HCT116 (cell line): Measurements from ENCODE around the gene CCDC63. TPM values are rescaled to one million over a fixed set of nuclear protein-coding genes. Genes with fewer than 3 reads are reported as not detected.
"Not testable (repeated sequence)": the region's sequence is repeated elsewhere in the genome, so short reads cannot be mapped to it uniquely, and the experiment has no call there.

Experiments
- ATAC-seq: fragments of 200-7000 bp; cut with Tn5 transposase; 2 replicates; pipeline ENCODE4 v1.9.1; 2020; ENCODE audit warnings: mild to moderate bottlenecking, moderate library complexity
- BruUV-seq: library from RNA; stranded (reverse); fragments of 400-500 nt; replicated peaks from 2 replicates; lab custom pipeline; 2021; lab: Mats Ljungman, UMichigan
- CTCF ChIA-PET: fragments of 300-600 bp; sonication (Branson Sonifier 250); formaldehyde crosslinking; loops from one replicate; lab custom pipeline; 2021; ENCODE audit warnings: antibody characterized with exemption; lab: Charles Lee
- POLR2A ChIA-PET: fragments of 300-600, 350-600 bp; sonication (Branson Sonifier 250); formaldehyde crosslinking; loops from one replicate; lab custom pipeline; 2021; ENCODE audit warnings: antibody characterized with exemption; lab: Charles Lee
- RAD21 ChIA-PET, 2 experiments: fragments of 300-600 bp; sonication (Branson Sonifier 250); formaldehyde crosslinking; loops; one replicate each; lab custom pipeline; 2023; ENCODE audit warnings: low total read pairs in 2 of 2; ENCODE audit not compliant: uncharacterized antibody in 2 of 2, unreplicated experiment in 2 of 2, low non-redundant PET in 1 of 2; lab: Charles Lee
- DNase-seq: peaks from one replicate; pipeline ENCODE4 v3.0.0-alpha.2; 2010; ENCODE audit warnings: low read depth, low spot score
- H2AFZ ChIP-seq: fragments of 200-600 bp; shearing (Covaris generic), sonication (generic); 2 replicates; pipeline ENCODE4 v1.6.1; 2017; ENCODE audit warnings: low read depth, mixed run types, mixed read lengths, antibody characterized with exemption, low read length; ENCODE audit not compliant: poor library complexity, severe bottlenecking
- H3K27ac ChIP-seq: 2 replicates; pipeline ENCODE4 v1.5.1; 2012; ENCODE audit warnings: low read depth, low read length
- H3K27me3 ChIP-seq: fragments of 200-600 bp; sonication (generic); 2 replicates; pipeline ENCODE4 v1.6.1; 2016; ENCODE audit warnings: mixed run types, low read length, mixed read lengths; ENCODE audit not compliant: insufficient read depth
- H3K36me3 ChIP-seq, 2 experiments: fragments of 200-500 bp in 1 of 2; fragments of 200-600 bp in 1 of 2; sonication (Bioruptor generic) in 1 of 2; sonication (generic) in 1 of 2; 2 replicates each; pipeline versions ENCODE4 v1.5.1 to v1.6.1; 2014 to 2016; ENCODE audit warnings: low read length in 2 of 2, inconsistent platforms in 1 of 2, mixed read lengths in 1 of 2, mixed run types in 1 of 2; ENCODE audit not compliant: insufficient read depth in 2 of 2, control insufficient read depth in 1 of 2
- H3K4me1 ChIP-seq, 2 experiments: fragments of 200-600 bp in 1 of 2; sonication (generic) in 1 of 2; 2 replicates each; pipeline versions ENCODE4 v1.5.1 to v1.6.1; 2012 to 2017; ENCODE audit warnings: low read length in 2 of 2, inconsistent platforms in 1 of 2, mild to moderate bottlenecking in 1 of 2, mixed read lengths in 1 of 2, mixed run types in 1 of 2, moderate library complexity in 1 of 2; ENCODE audit not compliant: insufficient read depth in 2 of 2, control insufficient read depth in 1 of 2
- H3K4me2 ChIP-seq: fragments of 200-600 bp; sonication (generic); 2 replicates; pipeline ENCODE4 v1.6.1; 2017; ENCODE audit warnings: mixed run types, low read length, mixed read lengths
- H3K4me3 ChIP-seq, 2 experiments: fragments of 200-600 bp in 1 of 2; sonication (generic) in 1 of 2; replicated peaks in 1 of 2; 2 replicates each; pipeline ENCODE4 v1.5.1; 2011 to 2016; ENCODE audit warnings: low read length in 2 of 2, control low read depth in 1 of 2, low read depth in 1 of 2, mild to moderate bottlenecking in 1 of 2, mixed read lengths in 1 of 2, mixed run types in 1 of 2
- H3K79me2 ChIP-seq: fragments of 200-600 bp; sonication (generic); 2 replicates; pipeline ENCODE4 v1.6.1; 2017; ENCODE audit warnings: mild to moderate bottlenecking, mixed run types, low read length, moderate library complexity, mixed read lengths; ENCODE audit not compliant: insufficient read depth
- H3K9ac ChIP-seq: fragments of 200-600 bp; sonication (generic); 2 replicates; pipeline ENCODE4 v1.6.1; 2016; ENCODE audit warnings: low read length, mixed read lengths
- H3K9me2 ChIP-seq: fragments of 200-600 bp; sonication (generic), shearing (Covaris generic); 2 replicates; pipeline ENCODE4 v1.6.1; 2017; ENCODE audit warnings: mixed run types, mild to moderate bottlenecking, moderate library complexity; ENCODE audit not compliant: insufficient read depth
- H3K9me3 ChIP-seq, 2 experiments: fragments of 200-500 bp in 1 of 2; fragments of 200-600 bp in 1 of 2; sonication (Bioruptor generic) in 1 of 2; sonication (generic) in 1 of 2; 2 replicates each; pipeline ENCODE4 v1.6.1; 2014 to 2017; ENCODE audit warnings: low read length in 2 of 2, mixed read lengths in 2 of 2, inconsistent platforms in 1 of 2, low read depth in 1 of 2, mild to moderate bottlenecking in 1 of 2, mixed run types in 1 of 2, moderate library complexity in 1 of 2; ENCODE audit not compliant: control insufficient read depth in 1 of 2, insufficient read depth in 1 of 2
- H4K20me1 ChIP-seq: fragments of 200-600 bp; sonication (generic), shearing (Covaris generic); 2 replicates; pipeline ENCODE4 v1.6.1; 2017; ENCODE audit warnings: mixed run types, mild to moderate bottlenecking, moderate library complexity; ENCODE audit not compliant: insufficient read depth
- EZH2 ChIP-seq: fragments of 200-600 bp; sonication (generic); IDR thresholded peaks from 2 replicates; pipeline ENCODE4 v1.6.1; 2017; ENCODE audit warnings: antibody characterized with exemption, mixed run types
- EZH2phosphoT487 ChIP-seq: fragments of 200-600 bp; IDR thresholded peaks from 2 replicates; pipeline ENCODE4 v1.6.1; 2018; ENCODE audit warnings: antibody characterized with exemption, borderline replicate concordance
- FOSL1 ChIP-seq: IDR thresholded peaks from 2 replicates; pipeline ENCODE4 v1.6.1; 2012; ENCODE audit warnings: low read depth
- JUND ChIP-seq: IDR thresholded peaks from 2 replicates; pipeline ENCODE4 v1.6.1; 2012
- POLR2A ChIP-seq: IDR thresholded peaks from 2 replicates; pipeline ENCODE4 v1.7.0; 2011; ENCODE audit warnings: borderline replicate concordance; ENCODE audit not compliant: insufficient read depth, insufficient read length; ENCODE audit errors: extremely low read depth
- SRF ChIP-seq: IDR thresholded peaks from 2 replicates; pipeline ENCODE4 v1.6.1; 2012; ENCODE audit warnings: low read depth
- TCF7L2 ChIP-seq: IDR thresholded peaks from 2 replicates; pipeline ENCODE4 v1.7.0; 2011; ENCODE audit warnings: borderline replicate concordance, inconsistent platforms; ENCODE audit not compliant: insufficient read depth, insufficient read length; ENCODE audit errors: extremely low read depth
- ZFX ChIP-seq: fragments of 450-650 bp; IDR thresholded peaks from 2 replicates; pipeline ENCODE4 v1.6.1; 2017
- ZNF274 ChIP-seq: fragments of 200-500 bp; sonication (Bioruptor generic); IDR thresholded peaks from 2 replicates; pipeline ENCODE4 v1.6.1; 2014; ENCODE audit warnings: mild to moderate bottlenecking, low read depth, low read length, inconsistent platforms
- intact Hi-C: fragments of 100-400 bp; cut with micrococcal nuclease; formaldehyde crosslinking; loops from 2 replicates; pipeline ENCODE4 v1.10.0; 2022
- total RNA-seq: library from RNA; stranded (reverse); gene quantifications from one replicate; pipeline ENCODE4 v1.2.1, GENCODE V29; 2021; ENCODE audit not compliant: unreplicated experiment
- TF ChIP-seq, protein P1 (sequence below): IDR thresholded peaks from 2 replicates; pipeline ENCODE4 v1.6.1; 2011; ENCODE audit warnings: mild to moderate bottlenecking, low read length, moderate library complexity; ENCODE audit not compliant: insufficient replicate concordance; ENCODE audit errors: extremely low read depth
- TF ChIP-seq, protein P2 (sequence below): IDR thresholded peaks from 2 replicates; pipeline ENCODE4 v1.6.1; 2012

CCDC63 gene
- total RNA-seq, 1 experiment from 2014 or later, result 0.47 TPM

GRCh38 chr12:110943373-110943772, 96.6 kb downstream of the CCDC63 start:
- CTCF ChIA-PET, result no interaction called here

DNA sequence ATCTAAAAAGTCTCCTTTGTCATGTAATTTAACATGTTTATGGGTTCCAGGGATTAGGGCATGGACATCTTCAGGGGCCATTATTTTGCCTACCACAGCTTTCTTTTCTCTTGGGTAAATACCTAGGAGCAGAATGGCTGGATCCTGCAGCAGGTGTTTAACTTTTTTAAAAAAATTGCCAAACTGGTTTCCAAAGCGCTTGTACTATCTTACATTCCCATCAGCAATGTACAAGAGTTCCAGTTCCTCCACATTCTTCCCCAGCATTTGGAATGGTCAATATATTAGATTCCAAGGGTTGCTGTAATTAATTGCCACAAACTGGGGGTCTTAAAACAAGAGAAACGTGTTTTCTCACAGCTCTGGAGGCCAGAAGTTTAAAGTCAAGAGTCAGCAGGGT, 101.3 kb downstream of the CCDC63 start:
- H3K9ac ChIP-seq, result no peak overlapping the region
- ChIA-PET RAD21 (no interaction called here), CTCF (no interaction called here), POLR2A (no interaction called here)
- TF ChIP-seq FOSL1 (no peak), EZH2 (no peak), ZNF274 (no peak), JUND (no peak)
- DNase-seq (no peak), ATAC-seq (no peak)
- H3K4me3 ChIP-seq, result no peak overlapping the region
- no peaks in the 10 kb centered on the region for H3K36me3 ChIP-seq
- no peaks in the 10 kb centered on the region for H3K4me1 ChIP-seq
- no peaks in the 10 kb centered on the region for H3K27me3 ChIP-seq
- BruUV-seq, result no TSS peak
- peaks cover 0 to 10% of the 10 kb centered on the region in 2 experiments; a peak in 1 of 4 replicates for H3K9me3 ChIP-seq
- H3K9me2 ChIP-seq, result no peaks in the 10 kb centered on the region
- no peaks in the 10 kb centered on the region for H3K79me2 ChIP-seq
- no peaks in the 10 kb centered on the region for H4K20me1 ChIP-seq
- H3K4me2 ChIP-seq, result no peak overlapping the region
- H3K27ac ChIP-seq, result no peak overlapping the region
- intact Hi-C loops, result no loop called here
- H2AFZ ChIP-seq, result no peak overlapping the region

More at GRCh38 chr12:110943373-110943772, 96.6 kb downstream of the CCDC63 start:
- no peaks in the 10 kb centered on the region for H3K4me1 ChIP-seq
- no peak overlapping the region for H3K4me3 ChIP-seq
- H3K9ac ChIP-seq, result no peak overlapping the region
- H4K20me1 ChIP-seq, result no peaks in the 10 kb centered on the region
- H3K36me3 ChIP-seq, result no peaks in the 10 kb centered on the region
- peaks cover 0 to 10% of the 10 kb centered on the region in 2 experiments; a peak in 1 of 4 replicates for H3K9me3 ChIP-seq
- ATAC-seq (no peak), DNase-seq (no peak)
- no TSS peak for BruUV-seq
- H2AFZ ChIP-seq, result no peak overlapping the region
- POLR2A ChIA-PET, result no interaction called here
- no peaks in the 10 kb centered on the region for H3K9me2 ChIP-seq
- H3K27ac ChIP-seq, result no peak overlapping the region
- no peak overlapping the region for H3K4me2 ChIP-seq
- no peaks in the 10 kb centered on the region for H3K79me2 ChIP-seq
- TF ChIP-seq, protein P1, sequence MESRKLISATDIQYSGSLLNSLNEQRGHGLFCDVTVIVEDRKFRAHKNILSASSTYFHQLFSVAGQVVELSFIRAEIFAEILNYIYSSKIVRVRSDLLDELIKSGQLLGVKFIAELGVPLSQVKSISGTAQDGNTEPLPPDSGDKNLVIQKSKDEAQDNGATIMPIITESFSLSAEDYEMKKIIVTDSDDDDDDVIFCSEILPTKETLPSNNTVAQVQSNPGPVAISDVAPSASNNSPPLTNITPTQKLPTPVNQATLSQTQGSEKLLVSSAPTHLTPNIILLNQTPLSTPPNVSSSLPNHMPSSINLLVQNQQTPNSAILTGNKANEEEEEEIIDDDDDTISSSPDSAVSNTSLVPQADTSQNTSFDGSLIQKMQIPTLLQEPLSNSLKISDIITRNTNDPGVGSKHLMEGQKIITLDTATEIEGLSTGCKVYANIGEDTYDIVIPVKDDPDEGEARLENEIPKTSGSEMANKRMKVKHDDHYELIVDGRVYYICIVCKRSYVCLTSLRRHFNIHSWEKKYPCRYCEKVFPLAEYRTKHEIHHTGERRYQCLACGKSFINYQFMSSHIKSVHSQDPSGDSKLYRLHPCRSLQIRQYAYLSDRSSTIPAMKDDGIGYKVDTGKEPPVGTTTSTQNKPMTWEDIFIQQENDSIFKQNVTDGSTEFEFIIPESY, result no peak
- TF ChIP-seq TCF7L2 (no peak), EZH2phosphoT487 (no peak), ZFX (no peak), EZH2 (no peak), POLR2A (no peak), SRF (no peak)
- TF ChIP-seq, protein P2, sequence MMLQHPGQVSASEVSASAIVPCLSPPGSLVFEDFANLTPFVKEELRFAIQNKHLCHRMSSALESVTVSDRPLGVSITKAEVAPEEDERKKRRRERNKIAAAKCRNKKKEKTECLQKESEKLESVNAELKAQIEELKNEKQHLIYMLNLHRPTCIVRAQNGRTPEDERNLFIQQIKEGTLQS, result no peak
- RAD21 ChIA-PET, result no interaction called here
- intact Hi-C loops, result no loop called here
- H3K27me3 ChIP-seq, result no peaks in the 10 kb centered on the region

DNA sequence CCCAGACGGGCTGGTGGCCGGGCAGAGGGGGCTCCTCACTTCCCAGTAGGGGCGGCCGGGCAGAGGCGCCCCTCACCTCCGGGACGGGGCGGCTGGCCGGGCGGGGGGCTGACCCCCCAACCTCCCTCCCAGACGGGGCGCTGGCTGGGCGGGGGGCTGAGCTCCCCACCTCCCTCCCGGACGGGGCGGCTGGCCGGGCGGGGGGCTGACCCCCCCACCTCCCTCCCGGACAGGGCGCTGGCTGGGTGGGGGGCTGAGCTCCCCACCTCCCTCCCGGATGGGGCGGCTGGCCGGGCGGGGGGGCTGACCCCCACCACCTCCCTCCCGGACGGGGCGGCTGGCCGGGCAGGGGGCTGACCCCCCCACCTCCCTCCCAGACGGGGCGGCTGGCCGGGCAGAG, 103.7 kb downstream of the CCDC63 start:
- CTCF ChIA-PET, intact Hi-C loops, DNase-seq, H2AFZ ChIP-seq, RAD21 ChIA-PET, H3K27ac ChIP-seq, BruUV-seq, H3K4me3 ChIP-seq, H4K20me1 ChIP-seq, H3K4me1 ChIP-seq, H3K27me3 ChIP-seq, POLR2A ChIA-PET, H3K79me2 ChIP-seq, H3K9me3 ChIP-seq, H3K4me2 ChIP-seq, ATAC-seq, H3K9me2 ChIP-seq, H3K36me3 ChIP-seq, H3K9ac ChIP-seq: not testable (repeated sequence)
